GM19099 (cell line): ENCODE data around the gene VPREB1.

ENCODE experiments used
- POLR2A ChIP-seq: IDR thresholded peaks from 3 replicates; pipeline ENCODE4 v1.6.1; 2011; ENCODE audit warnings: low read depth; ENCODE audit not compliant: insufficient read length; ENCODE audit errors: extremely low read depth

VPREB1 gene

DNA sequence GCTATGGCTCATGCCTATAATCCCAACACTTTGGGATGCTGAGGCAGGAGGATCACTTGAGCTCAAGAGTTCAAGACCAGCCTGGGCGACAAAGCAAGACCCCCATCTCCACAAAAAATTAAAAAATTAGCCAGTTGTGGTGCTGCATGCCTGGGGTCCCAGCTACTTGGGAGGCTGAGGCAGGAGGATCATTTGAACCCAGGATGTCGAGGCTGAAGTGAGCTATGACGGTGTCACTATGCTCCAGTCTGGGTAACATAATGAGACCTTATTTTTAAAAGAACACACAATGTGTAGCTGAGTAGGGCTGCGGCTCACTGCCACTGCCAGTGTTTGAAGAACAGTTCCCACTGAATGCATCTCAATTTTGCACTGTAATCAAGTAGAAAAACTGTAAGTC, 7.1 kb upstream of the VPREB1 start:
- no peak for TF ChIP-seq POLR2A

DNA sequence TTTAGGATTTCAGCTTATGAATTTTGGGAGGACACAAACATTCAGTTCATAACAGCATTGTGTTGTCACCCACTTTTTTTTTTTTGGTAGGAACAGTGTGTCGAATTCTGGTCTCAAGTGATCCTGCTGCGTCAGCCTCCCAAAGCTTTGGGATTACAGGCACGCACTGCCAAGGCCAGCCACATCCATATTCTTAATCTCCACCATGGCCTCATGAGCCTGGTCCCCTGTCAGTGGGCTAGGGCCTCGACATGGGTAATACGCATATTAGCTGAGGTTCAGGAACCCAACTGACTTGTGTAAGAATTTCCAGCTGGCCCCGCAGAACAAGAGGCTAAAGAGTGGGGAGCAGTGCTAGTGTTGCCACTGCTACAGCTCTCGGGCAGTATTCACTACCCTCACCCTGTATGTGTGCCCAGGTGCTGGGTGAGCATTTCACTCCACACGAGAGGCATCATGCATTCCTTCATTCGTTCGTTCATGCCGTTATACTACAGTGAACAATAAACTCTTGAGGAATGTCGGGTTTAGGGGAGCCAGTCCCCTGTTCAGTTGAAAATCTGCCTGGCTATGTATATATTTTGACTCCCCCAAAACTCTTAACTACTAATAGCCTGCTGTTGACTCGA, 5.2 kb upstream of the VPREB1 start:
- TF ChIP-seq POLR2A = no peak

DNA sequence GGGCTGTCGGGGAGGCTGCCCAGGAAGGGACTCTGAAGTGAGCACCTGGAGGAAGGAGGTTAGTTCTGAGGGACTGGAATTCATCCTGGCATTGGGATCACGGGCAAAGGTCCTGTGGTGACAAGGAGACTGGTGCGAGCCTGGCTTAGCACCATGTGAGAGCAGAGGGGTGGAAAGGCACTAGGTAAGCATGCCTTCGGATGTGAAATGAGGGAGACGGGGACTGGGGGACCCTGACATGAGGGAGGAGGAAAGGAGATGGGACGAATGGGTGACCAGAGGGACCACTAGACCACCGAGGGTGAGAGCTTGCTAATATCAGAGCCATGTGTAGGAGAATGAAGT, 3.1 kb upstream of the VPREB1 start:
- TF ChIP-seq POLR2A = no peak

DNA sequence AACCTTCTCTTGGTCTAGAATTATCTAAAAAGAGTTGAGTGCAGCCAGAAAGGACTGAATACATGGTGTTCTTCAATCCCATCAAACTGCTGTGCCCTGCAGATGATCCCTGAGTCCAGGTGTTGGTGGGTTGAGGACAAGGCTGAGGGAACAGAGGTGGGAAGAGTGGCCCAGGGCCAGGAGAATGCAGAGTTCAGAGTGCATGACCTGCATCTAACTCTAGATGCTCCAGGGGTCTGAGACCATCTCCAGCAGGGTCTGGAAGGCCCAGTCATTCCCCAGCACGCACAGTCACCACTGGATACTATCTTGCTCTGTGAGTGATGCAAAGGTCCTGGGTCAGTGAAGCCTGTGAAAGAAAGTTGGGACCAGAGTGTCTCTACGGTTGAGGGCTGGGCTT, 2.1 kb upstream of the VPREB1 start:
- no peak for TF ChIP-seq POLR2A

GRCh38 chr22:22243033-22243680, 1.4 kb upstream of the VPREB1 start:
- TF ChIP-seq POLR2A = no peak

DNA sequence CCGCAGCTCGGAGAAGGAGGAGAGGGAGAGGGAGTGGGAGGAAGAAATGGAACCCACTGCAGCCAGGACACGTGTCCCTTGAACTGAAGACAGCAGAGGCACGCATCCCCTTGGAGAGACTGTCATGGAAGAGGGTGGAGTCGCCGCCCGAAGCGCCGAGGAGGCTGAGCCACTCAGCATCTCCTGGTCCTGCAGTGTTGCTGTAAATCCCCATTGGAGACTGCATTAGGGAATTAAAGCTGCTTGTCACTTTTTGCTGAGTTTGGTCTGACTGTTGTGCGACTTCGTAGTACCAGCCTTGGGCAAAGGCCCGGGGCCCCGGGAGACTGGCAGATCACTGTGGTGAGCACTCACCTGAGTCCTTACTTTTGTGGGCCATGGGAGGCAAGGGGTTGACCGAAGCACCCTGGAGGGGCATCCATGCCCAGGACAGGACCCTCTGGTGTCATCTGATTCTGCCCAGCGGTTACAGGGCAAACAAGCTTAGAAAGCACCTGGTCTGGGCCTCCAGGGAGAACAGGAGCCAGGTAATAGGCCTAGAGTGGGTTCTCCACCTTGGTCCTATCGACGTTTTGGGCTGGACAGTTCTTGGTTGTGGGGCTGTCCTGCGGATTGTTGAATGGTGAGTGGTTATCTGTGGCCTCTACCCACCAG, 797 bp downstream of the VPREB1 start:
- no peak for TF ChIP-seq POLR2A

DNA sequence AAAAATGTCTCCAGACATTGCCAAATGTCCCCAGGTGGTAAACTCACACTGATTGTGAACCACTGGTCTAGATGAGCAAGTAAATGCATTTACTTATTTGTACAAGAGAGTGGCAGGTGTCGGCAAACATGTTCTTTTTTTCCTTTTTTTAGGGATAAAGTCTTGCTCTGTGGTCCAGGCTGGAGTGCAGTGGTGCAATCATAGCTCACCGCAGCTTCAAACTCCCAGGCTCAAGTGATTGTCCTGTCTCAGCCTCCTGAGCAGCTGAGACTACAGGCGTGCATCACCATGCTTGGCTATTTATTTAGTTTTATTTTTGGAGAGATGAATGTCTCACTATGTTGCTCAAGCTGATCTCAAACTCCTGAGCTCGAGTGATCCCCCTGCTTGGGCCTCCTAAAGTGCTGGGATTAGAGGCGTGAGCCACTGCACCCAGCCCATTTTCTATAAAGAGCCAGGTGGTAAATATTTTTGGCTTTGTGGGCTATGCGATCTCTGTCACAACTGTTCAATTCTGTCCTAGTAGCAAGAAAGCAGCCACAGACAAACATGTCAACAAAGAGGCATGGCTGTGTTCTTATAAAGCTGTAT, 1.4 kb downstream of the VPREB1 start:
- no peak for TF ChIP-seq POLR2A

GRCh38 chr22:22246706-22247105, 2.1 kb downstream of the VPREB1 start:
- TF ChIP-seq POLR2A = no peak

DNA sequence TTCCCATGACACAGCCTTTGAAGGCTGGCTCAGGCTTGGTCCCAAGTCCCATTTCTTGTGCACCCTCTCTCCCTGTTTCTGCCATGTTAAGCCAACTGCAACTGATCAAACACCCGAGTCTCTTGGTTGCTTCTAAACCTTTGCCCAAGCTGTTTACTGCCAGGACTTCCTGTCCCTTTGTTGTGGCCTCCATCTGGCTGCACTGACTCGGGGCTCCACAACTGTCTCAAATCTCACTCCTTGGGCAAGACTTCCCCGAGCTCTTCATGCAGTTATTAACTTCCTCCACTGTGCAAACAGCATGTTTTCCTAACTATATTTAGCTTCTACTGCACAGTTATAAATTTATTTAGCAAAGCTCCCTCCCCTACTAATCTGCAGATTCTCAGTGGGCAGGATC, 4.3 kb downstream of the VPREB1 start:
- TF ChIP-seq POLR2A = no peak
